Neural cell (in vitro differentiated cells): ENCODE data around the gene MEX3D. TPM values are rescaled to one million over a fixed set of nuclear protein-coding genes. Genes with fewer than 3 reads are reported as not detected.

ENCODE experiments used
- H2AFZ ChIP-seq: fragments of 200-600, 300-800 bp; sonication (generic), shearing (Covaris generic); 2 replicates; pipeline ENCODE4 v1.6.0; 2014; ENCODE audit warnings: low read depth, mild to moderate bottlenecking, antibody characterized with exemption, low read length, moderate library complexity
- H3F3A ChIP-seq: fragments of 200-600 bp; shearing (Covaris generic); 2 replicates; pipeline ENCODE4 v1.6.1; 2016; ENCODE audit warnings: mild to moderate bottlenecking, moderate library complexity, mixed read lengths, antibody characterized with exemption, low read length; ENCODE audit not compliant: insufficient read depth, poor library complexity, severe bottlenecking
- H3K27ac ChIP-seq: fragments of 200-600, 300-800 bp; sonication (generic), shearing (Covaris generic); 2 replicates; pipeline ENCODE4 v1.5.1; 2014; ENCODE audit warnings: mild to moderate bottlenecking, low read length, moderate library complexity
- H3K27me3 ChIP-seq: fragments of 300-800, 200-600 bp; sonication (generic), shearing (Covaris generic); 2 replicates; pipeline ENCODE4 v1.6.0; 2014; ENCODE audit warnings: mild to moderate bottlenecking, low read depth, low read length, moderate library complexity; ENCODE audit not compliant: insufficient read depth
- H3K36me3 ChIP-seq: fragments of 300-800, 200-600 bp; sonication (generic), shearing (Covaris generic); 2 replicates; pipeline ENCODE4 v1.5.1; 2014; ENCODE audit warnings: mild to moderate bottlenecking, antibody characterized with exemption, low read length, moderate library complexity; ENCODE audit not compliant: insufficient read depth
- H3K4me2 ChIP-seq: fragments of 300-800, 200-600 bp; sonication (generic), shearing (Covaris generic); 2 replicates; pipeline ENCODE4 v1.6.0; 2014; ENCODE audit warnings: mild to moderate bottlenecking, low read length
- H3K4me3 ChIP-seq: fragments of 300-800, 200-600 bp; sonication (generic), shearing (Covaris generic); 2 replicates; pipeline ENCODE4 v1.5.1; 2014; ENCODE audit warnings: mild to moderate bottlenecking, low read length, moderate library complexity
- H3K79me2 ChIP-seq: fragments of 200-600 bp; shearing (Covaris generic); replicated peaks from 2 replicates; pipeline ENCODE4 v1.6.0; 2014; ENCODE audit warnings: mild to moderate bottlenecking, low read length, moderate library complexity; ENCODE audit not compliant: insufficient read depth
- H3K9ac ChIP-seq: fragments of 300-800, 200-600 bp; sonication (generic), shearing (Covaris generic); 2 replicates; pipeline ENCODE4 v1.6.1; 2016; ENCODE audit warnings: mild to moderate bottlenecking, low read length, mixed read lengths
- H3K9me2 ChIP-seq: fragments of 200-600 bp; shearing (Covaris generic); 2 replicates; pipeline ENCODE4 v1.6.1; 2016; ENCODE audit warnings: mild to moderate bottlenecking, low read length, mixed read lengths; ENCODE audit not compliant: insufficient read depth
- H3K9me3 ChIP-seq: fragments of 200-600, 300-800 bp; sonication (generic), shearing (Covaris generic); 2 replicates; pipeline ENCODE4 v1.6.1; 2016; ENCODE audit warnings: mild to moderate bottlenecking, mixed run types, low read length, moderate library complexity, mixed read lengths
- H4K20me1 ChIP-seq: fragments of 200-600 bp; shearing (Covaris generic); 2 replicates; pipeline ENCODE4 v1.6.1; 2016; ENCODE audit warnings: mild to moderate bottlenecking, mixed run types; ENCODE audit not compliant: insufficient read depth
- CTCF ChIP-seq: fragments of 450-650 bp; IDR thresholded peaks from 2 replicates; pipeline ENCODE4 v1.5.1; 2014; ENCODE audit warnings: antibody characterized with exemption, mild to moderate bottlenecking, moderate library complexity; ENCODE audit not compliant: poor library complexity, severe bottlenecking
- EP300 ChIP-seq: fragments of 450-650 bp; conservative IDR thresholded peaks from 2 replicates; pipeline ENCODE4 v1.6.1; 2014; ENCODE audit warnings: antibody characterized with exemption, mild to moderate bottlenecking, moderate library complexity; ENCODE audit not compliant: poor library complexity, severe bottlenecking
- EZH2 ChIP-seq: fragments of 200-600, 300-800 bp; shearing (Covaris generic), sonication (generic); IDR thresholded peaks from 2 replicates; pipeline ENCODE4 v1.6.1; 2014; ENCODE audit warnings: antibody characterized with exemption, low read length, borderline replicate concordance, mild to moderate bottlenecking; ENCODE audit not compliant: insufficient read depth, poor library complexity, severe bottlenecking
- MXI1 ChIP-seq: fragments of 450-650 bp; conservative IDR thresholded peaks from 2 replicates; pipeline ENCODE4 v1.6.1; 2014; ENCODE audit warnings: antibody characterized with exemption, mild to moderate bottlenecking; ENCODE audit not compliant: poor library complexity, severe bottlenecking
- POLR2AphosphoS5 ChIP-seq: IDR thresholded peaks from 2 replicates; pipeline ENCODE4 v1.6.1; 2012
- RAD21 ChIP-seq: fragments of 450-650 bp; conservative IDR thresholded peaks from 2 replicates; pipeline ENCODE4 v1.6.1; 2014; ENCODE audit warnings: antibody characterized with exemption, mild to moderate bottlenecking, moderate library complexity
- REST ChIP-seq: IDR thresholded peaks from 2 replicates; pipeline ENCODE4 v1.6.1; 2012; ENCODE audit warnings: borderline replicate concordance
- SMC3 ChIP-seq: fragments of 450-650 bp; conservative IDR thresholded peaks from 2 replicates; pipeline ENCODE4 v1.6.1; 2014; ENCODE audit warnings: antibody characterized with exemption, mild to moderate bottlenecking, moderate library complexity; ENCODE audit not compliant: poor library complexity
- TAF1 ChIP-seq: IDR thresholded peaks from 2 replicates; pipeline ENCODE4 v1.6.1; 2012; ENCODE audit warnings: low read depth
- polyA plus RNA-seq: library from polyadenylated mRNA; depleted of rRNA; stranded (reverse); fragments of >200 nt; gene quantifications from 2 replicates; pipeline ENCODE4 v1.2.3, GENCODE V29; 2014

Gene MEX3D
- polyA plus RNA-seq, 1 donor from 2014 or later = 20.8 TPM

- Histone ChIP-seq H3K36me3 (peaks cover 11% of the 10 kb centered on the region), H3K9ac (no peak overlapping the region), H3K79me2 (peaks cover 4% of the 10 kb centered on the region), H3K4me3 (no peak overlapping the region), H3K27ac (no peak overlapping the region), H3K9me2 (no peaks in the 10 kb centered on the region), H2AFZ (no peak overlapping the region), H3K27me3 (no peaks in the 10 kb centered on the region), H3K9me3 (no peaks in the 10 kb centered on the region), H3F3A (no peaks in the 10 kb centered on the region), H3K4me2 (no peak overlapping the region), H4K20me1 (no peaks in the 10 kb centered on the region)
- TF ChIP-seq EP300 (no peak), TAF1 (no peak), MXI1 (no peak), POLR2AphosphoS5 (no peak), CTCF (no peak), SMC3 (no peak), RAD21 (no peak), EZH2 (no peak), REST (no peak)
These were observed 41.8 kb upstream of the MEX3D start for GRCh38 chr19:1609680-1610474.

- Histone ChIP-seq H2AFZ (no peak overlapping the region), H3K4me3 (no peak overlapping the region), H3K27me3 (no peaks in the 10 kb centered on the region), H3K9ac (no peak overlapping the region), H3K4me2 (no peak overlapping the region), H4K20me1 (no peaks in the 10 kb centered on the region), H3K36me3 (peaks cover 11% of the 10 kb centered on the region), H3K9me3 (no peaks in the 10 kb centered on the region), H3K27ac (no peak overlapping the region), H3F3A (no peaks in the 10 kb centered on the region), H3K79me2 (peaks cover 12% of the 10 kb centered on the region), H3K9me2 (no peaks in the 10 kb centered on the region)
- TF ChIP-seq EZH2 = no peak
- no peak for TF ChIP-seq EP300
- no peak for TF ChIP-seq RAD21
- no peak for TF ChIP-seq POLR2AphosphoS5
- TF ChIP-seq CTCF = no peak
- no peak for TF ChIP-seq REST
- no peak for TF ChIP-seq TAF1
These were observed 40.9 kb upstream of the MEX3D start for GRCh38 chr19:1609103-1609396.
